Fibroblast of lung (primary cell): ENCODE measurements around the gene ABCA7. TPM values are rescaled to one million over a fixed set of nuclear protein-coding genes. Genes with fewer than 3 reads are reported as not detected.

Experiments used
- DNase-seq, 2 donors: peaks; one replicate each; pipeline versions ENCODE4 v3.0.0 to v3.0.0-alpha.2; 2010; ENCODE audit warnings: low read depth in 2 of 2
- H2AFZ ChIP-seq: 2 replicates; pipeline ENCODE4 v1.5.1; 2012; ENCODE audit warnings: low read length, control low read depth, inconsistent platforms
- H3K27ac ChIP-seq: 2 replicates; pipeline ENCODE4 v1.5.1; 2011; ENCODE audit warnings: low read length, control low read depth; ENCODE audit not compliant: insufficient read depth
- H3K27me3 ChIP-seq: 2 replicates; pipeline ENCODE4 v1.5.1; 2011; ENCODE audit warnings: mild to moderate bottlenecking, low read length; ENCODE audit not compliant: control insufficient read depth, insufficient read depth
- H3K36me3 ChIP-seq: 2 replicates; pipeline ENCODE4 v1.5.1; 2011; ENCODE audit warnings: low read length; ENCODE audit not compliant: control insufficient read depth, insufficient read depth
- H3K4me1 ChIP-seq: 2 replicates; pipeline ENCODE4 v1.5.1; 2011; ENCODE audit warnings: low read length; ENCODE audit not compliant: control insufficient read depth, insufficient read depth; ENCODE audit errors: extremely low read depth
- H3K4me2 ChIP-seq: 2 replicates; pipeline ENCODE4 v1.5.1; 2011; ENCODE audit warnings: low read length, control low read depth; ENCODE audit not compliant: insufficient read depth; ENCODE audit errors: extremely low read depth
- H3K4me3 ChIP-seq, 4 experiments: fragments of 200-600 bp in 1 of 4; sonication (generic) in 1 of 4; replicated peaks in 1 of 4; 2 replicates each; pipeline ENCODE4 v1.5.1; 2011 to 2016; ENCODE audit warnings: low read length in 4 of 4, low read depth in 3 of 4, mild to moderate bottlenecking in 3 of 4, control low read depth in 2 of 4, inconsistent platforms in 1 of 4, mixed read lengths in 1 of 4; ENCODE audit not compliant: insufficient read depth in 1 of 4; ENCODE audit errors: control extremely low read depth in 1 of 4
- H3K79me2 ChIP-seq: 2 replicates; pipeline ENCODE4 v1.5.1; 2012; ENCODE audit warnings: mild to moderate bottlenecking, low read length, inconsistent platforms; ENCODE audit not compliant: control insufficient read depth, insufficient read depth
- H3K9ac ChIP-seq: 2 replicates; pipeline ENCODE4 v1.5.1; 2011; ENCODE audit warnings: mild to moderate bottlenecking, low read length, control low read depth; ENCODE audit not compliant: insufficient read depth
- H3K9me3 ChIP-seq: 2 replicates; pipeline ENCODE4 v1.5.1; 2012; ENCODE audit warnings: low read depth, low read length; ENCODE audit not compliant: control insufficient read depth, insufficient read depth
- H4K20me1 ChIP-seq: 2 replicates; pipeline ENCODE4 v1.5.1; 2011; ENCODE audit warnings: low read length; ENCODE audit not compliant: control insufficient read depth, insufficient read depth; ENCODE audit errors: extremely low read depth
- EZH2 ChIP-seq: IDR thresholded peaks from 2 replicates; pipeline ENCODE4 v1.5.1; 2012; ENCODE audit warnings: low read length, control low read depth, mild to moderate bottlenecking; ENCODE audit errors: missing control alignments
- polyA plus RNA-seq, 2 donors: library from polyadenylated mRNA; depleted of rRNA in 1 of 2; stranded (reverse) in 1 of 2; unstranded in 1 of 2; fragments of >200 nt; gene quantifications; 2 replicates each; pipeline ENCODE4 v1.2.1, GENCODE V29; 2011 to 2012; ENCODE audit warnings: missing spikeins in 1 of 2
- total RNA-seq: library from RNA; depleted of rRNA; stranded (reverse); fragments of >200 nt; gene quantifications from 2 replicates; pipeline ENCODE4 v1.2.1, GENCODE V29; 2014
- TF ChIP-seq, protein P1 (sequence below), 2 donors: IDR thresholded peaks in 1 of 2; conservative IDR thresholded peaks in 1 of 2; 1 replicate in 1 of 2; 2 replicates in 1 of 2; pipeline ENCODE4 v1.5.1; 2011 to 2012; ENCODE audit warnings: low read length in 2 of 2, control low read depth in 1 of 2, inconsistent platforms in 1 of 2, low read depth in 1 of 2, mild to moderate bottlenecking in 1 of 2

The ABCA7 gene
- total and polyA plus RNA-seq, 2 donors (not counting 1 experiment from before 2014, with no cell fraction given): 2.2 to 9.7 TPM

DNA sequence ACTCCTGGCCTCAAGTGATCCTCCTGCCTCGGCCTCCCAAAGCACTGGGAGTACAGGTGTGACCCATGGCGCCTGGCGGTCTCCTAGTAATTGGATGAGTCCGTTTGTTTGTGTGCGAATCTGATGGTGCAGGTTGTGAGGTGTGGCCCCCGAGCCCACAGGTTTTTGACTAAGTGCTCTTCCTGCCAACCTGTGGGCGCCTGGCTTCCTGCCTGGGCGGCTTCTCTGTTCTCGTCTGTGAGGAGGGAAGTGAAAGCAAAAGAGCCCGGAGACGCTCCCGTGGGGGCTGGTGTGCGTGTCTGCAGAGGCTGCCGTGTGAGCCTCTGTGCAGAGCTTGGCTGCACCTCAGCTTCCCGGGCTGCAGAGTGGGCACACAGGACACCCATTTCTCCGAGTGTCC lies 37.0 kb downstream of the ABCA7 start:
- DNase-seq: no peak
- Histone ChIP-seq H3K27ac (no peak overlapping the region), H2AFZ (no peak overlapping the region), H3K9ac (no peak overlapping the region), H3K79me2 (no peaks in the 10 kb centered on the region), H3K4me1 (peaks cover 2% of the 10 kb centered on the region), H3K9me3 (no peaks in the 10 kb centered on the region), H3K27me3 (no peaks in the 10 kb centered on the region), H3K4me2 (no peak overlapping the region), H4K20me1 (no peaks in the 10 kb centered on the region), H3K36me3 (no peaks in the 10 kb centered on the region), H3K4me3 (no peak overlapping the region)
- no peak for TF ChIP-seq EZH2
- TF ChIP-seq, protein P1, sequence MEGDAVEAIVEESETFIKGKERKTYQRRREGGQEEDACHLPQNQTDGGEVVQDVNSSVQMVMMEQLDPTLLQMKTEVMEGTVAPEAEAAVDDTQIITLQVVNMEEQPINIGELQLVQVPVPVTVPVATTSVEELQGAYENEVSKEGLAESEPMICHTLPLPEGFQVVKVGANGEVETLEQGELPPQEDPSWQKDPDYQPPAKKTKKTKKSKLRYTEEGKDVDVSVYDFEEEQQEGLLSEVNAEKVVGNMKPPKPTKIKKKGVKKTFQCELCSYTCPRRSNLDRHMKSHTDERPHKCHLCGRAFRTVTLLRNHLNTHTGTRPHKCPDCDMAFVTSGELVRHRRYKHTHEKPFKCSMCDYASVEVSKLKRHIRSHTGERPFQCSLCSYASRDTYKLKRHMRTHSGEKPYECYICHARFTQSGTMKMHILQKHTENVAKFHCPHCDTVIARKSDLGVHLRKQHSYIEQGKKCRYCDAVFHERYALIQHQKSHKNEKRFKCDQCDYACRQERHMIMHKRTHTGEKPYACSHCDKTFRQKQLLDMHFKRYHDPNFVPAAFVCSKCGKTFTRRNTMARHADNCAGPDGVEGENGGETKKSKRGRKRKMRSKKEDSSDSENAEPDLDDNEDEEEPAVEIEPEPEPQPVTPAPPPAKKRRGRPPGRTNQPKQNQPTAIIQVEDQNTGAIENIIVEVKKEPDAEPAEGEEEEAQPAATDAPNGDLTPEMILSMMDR (conservative IDR thresholded peaks at IDR 0.05 in 1 of 2, IDR thresholded peaks at IDR 0.05 in 1 of 2; ENCODE audit: low read depth in 1 of 2, low read length in 2 of 2): no peak

DNA sequence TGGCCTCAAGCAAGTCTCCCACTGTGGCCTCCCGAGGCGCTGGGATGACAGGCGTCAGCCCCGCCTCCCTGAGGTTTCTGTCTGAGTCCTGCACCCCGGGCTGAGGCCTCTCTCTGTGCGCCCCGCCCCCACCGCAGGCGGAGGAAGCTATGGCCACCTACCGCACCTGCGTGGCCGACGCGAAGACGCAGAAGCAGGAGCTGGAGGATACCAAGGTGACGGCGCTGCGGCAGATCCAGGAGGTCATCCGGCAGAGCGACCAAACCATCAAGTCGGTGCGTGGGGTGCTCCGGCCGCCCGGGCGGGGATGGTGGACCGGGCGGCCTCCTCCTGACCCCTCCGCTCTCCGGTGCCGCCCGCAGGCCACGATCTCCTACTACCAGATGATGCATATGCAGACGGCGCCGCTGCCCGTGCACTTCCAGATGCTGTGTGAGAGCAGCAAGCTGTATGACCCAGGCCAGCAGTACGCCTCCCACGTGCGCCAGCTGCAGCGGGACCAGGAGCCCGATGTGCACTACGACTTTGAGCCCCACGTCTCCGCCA lies 39.7 kb downstream of the ABCA7 start:
- Histone ChIP-seq H3K4me3 (no peak overlapping the region), H3K27ac (no peak overlapping the region), H3K79me2 (no peaks in the 10 kb centered on the region), H3K9ac (no peak overlapping the region), H2AFZ (no peak overlapping the region), H3K36me3 (no peaks in the 10 kb centered on the region), H4K20me1 (no peaks in the 10 kb centered on the region), H3K4me2 (no peak overlapping the region), H3K4me1 (peaks cover 2% of the 10 kb centered on the region), H3K9me3 (no peaks in the 10 kb centered on the region), H3K27me3 (no peaks in the 10 kb centered on the region)
- TF ChIP-seq, protein P1 (conservative IDR thresholded peaks at IDR 0.05 in 1 of 2, IDR thresholded peaks at IDR 0.05 in 1 of 2; ENCODE audit: low read depth in 1 of 2, low read length in 2 of 2): no peak
- no peak for TF ChIP-seq EZH2
- DNase-seq: no peak

DNA sequence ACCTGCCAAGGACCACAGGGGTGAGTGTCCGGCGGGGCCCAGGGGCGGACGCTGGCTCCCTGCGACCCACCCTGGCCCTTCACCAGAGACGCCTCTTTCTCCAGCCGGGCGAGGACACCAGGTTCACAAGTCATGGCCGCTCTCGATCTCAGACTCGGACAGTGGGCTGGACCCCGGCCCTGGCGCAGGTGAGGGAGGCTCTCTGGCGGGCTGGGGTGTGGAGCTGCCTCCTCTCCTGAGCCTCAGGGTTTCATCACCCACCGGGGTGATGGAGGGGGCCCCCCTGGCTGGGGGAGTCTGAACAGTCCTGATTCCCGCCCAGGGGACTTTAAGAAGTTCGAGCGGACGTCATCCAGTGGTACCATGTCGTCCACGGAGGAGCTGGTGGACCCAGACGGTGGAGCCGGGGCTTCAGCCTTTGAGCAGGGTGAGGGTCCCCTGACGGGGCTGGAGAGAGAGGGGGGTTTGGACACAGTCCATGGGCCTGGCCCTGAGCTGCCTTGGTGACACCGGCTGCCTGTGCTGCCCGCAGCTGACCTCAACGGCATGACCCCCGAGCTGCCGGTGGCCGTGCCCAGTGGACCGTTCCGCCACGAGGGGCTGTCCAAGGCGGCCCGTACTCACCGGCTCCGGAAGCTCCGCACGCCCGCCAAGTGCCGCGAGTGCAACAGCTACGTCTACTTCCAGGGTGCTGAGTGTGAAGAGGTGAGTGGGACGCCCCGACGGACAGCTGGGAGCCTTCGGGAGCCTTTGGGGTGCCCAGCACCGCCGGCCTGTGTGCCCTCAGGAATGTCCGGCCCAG lies 40.7 kb downstream of the ABCA7 start:
- H2AFZ ChIP-seq: no peak overlapping the region
- H3K4me1 ChIP-seq: peaks cover 2% of the 10 kb centered on the region
- H3K27ac ChIP-seq: no peak overlapping the region
- DNase-seq: no peak
- no peaks in the 10 kb centered on the region for H3K36me3 ChIP-seq
- no peaks in the 10 kb centered on the region for H3K9me3 ChIP-seq
- H3K27me3 ChIP-seq: no peaks in the 10 kb centered on the region
- H3K79me2 ChIP-seq: no peaks in the 10 kb centered on the region
- no peak for TF ChIP-seq EZH2
- TF ChIP-seq, protein P1 (conservative IDR thresholded peaks at IDR 0.05 in 1 of 2, IDR thresholded peaks at IDR 0.05 in 1 of 2; ENCODE audit: low read depth in 1 of 2, low read length in 2 of 2): no peak
- H4K20me1 ChIP-seq: no peaks in the 10 kb centered on the region
- H3K4me3 ChIP-seq: no peak overlapping the region
- no peak overlapping the region for H3K9ac ChIP-seq
- no peak overlapping the region for H3K4me2 ChIP-seq
